HAP-1 (cell line): ENCODE data around the gene LBHD1.
"Not testable (repeated sequence)": the region's sequence is repeated elsewhere in the genome, so short reads cannot be mapped to it uniquely, and the experiment has no call there.

ENCODE experiments used
- DNase-seq, 2 experiments: peaks; one replicate each; pipeline ENCODE4 v3.0.0-alpha.2; 2016 to 2020; ENCODE audit warnings: low spot score in 2 of 2
- H3K27me3 ChIP-seq: fragments of 250-450 bp; sonication (Bioruptor Pico); 2 replicates; pipeline ENCODE4 v1.5.1; 2020; ENCODE audit warnings: low read depth, mild to moderate bottlenecking, moderate library complexity
- H3K36me3 ChIP-seq: fragments of 250-450 bp; sonication (Bioruptor Pico); replicated peaks from 2 replicates; pipeline ENCODE4 v1.5.1; 2020; ENCODE audit warnings: mild to moderate bottlenecking
- H3K4me1 ChIP-seq: fragments of 250-450 bp; sonication (Bioruptor Pico); 2 replicates; pipeline ENCODE4 v1.5.1; 2020; ENCODE audit warnings: mild to moderate bottlenecking
- H3K4me3 ChIP-seq: fragments of 250-450 bp; sonication (Bioruptor Pico); 2 replicates; pipeline ENCODE4 v1.5.1; 2020; ENCODE audit warnings: mild to moderate bottlenecking, moderate library complexity
- H3K9me3 ChIP-seq: fragments of 250-450 bp; sonication (Bioruptor Pico); 2 replicates; pipeline ENCODE4 v1.5.1; 2020; ENCODE audit warnings: mild to moderate bottlenecking, moderate library complexity
- in situ Hi-C: fragments of 300-500 bp; cut with MboI; formaldehyde crosslinking; loops from 3 replicates; pipeline ENCODE4 v1.14.3; 2020; ENCODE audit warnings: low sequenced_read_pairs, inconsistent platforms, mixed read lengths

Gene LBHD1

DNA sequence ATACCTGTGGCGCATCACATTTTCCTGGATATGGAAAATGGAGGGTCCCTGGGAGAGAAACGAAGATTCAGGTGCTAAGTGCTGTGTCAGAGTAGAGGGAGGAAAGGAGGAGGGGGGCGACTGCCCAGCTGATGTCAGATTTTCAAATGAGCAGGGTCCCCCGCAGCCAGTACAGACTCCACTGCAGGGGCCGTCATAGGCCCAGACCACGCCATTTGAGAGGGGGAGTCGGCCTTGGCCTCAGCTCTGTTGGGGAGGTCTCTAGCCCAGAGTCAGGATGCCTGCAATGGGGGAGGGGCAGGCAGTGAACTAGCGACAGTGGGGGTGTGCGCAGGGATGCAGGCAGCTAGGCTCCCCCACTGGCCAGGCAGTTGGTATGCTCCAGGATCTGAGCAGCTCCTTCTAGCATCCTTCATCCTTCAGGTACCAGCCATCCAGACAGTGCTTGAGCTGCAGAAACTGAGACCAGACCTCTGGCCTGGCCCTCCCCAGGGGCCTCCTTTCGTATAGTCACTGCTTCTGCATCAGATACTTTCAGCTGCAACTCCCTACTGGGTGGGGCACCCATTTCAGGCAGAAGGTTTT, 35.3 kb upstream of the LBHD1 start, which contains the start of the genes BSCL2 and GNG3:
TSS of gene BSCL2 (minus strand) at position 148 of the 585 bp plus-strand sequence. CDS start 229 bp downstream, outside the sequence.
TSS of gene GNG3 (plus strand) at position 400 of the 585 bp plus-strand sequence. CDS start 620 bp downstream, outside the sequence.
- in situ Hi-C loops = no loop called here
- peak in 1 of 2 experiments; percentile 51 for DNase-seq
- peaks cover 11% of the 10 kb centered on the region for H3K4me1 ChIP-seq
- H3K4me3 ChIP-seq = peak within 1 kb of the TSS; percentile 68
- no peaks in the 10 kb centered on the region for H3K27me3 ChIP-seq
- no peaks in the 10 kb centered on the region for H3K9me3 ChIP-seq
- peaks cover 73% of the 10 kb centered on the region for H3K36me3 ChIP-seq

DNA sequence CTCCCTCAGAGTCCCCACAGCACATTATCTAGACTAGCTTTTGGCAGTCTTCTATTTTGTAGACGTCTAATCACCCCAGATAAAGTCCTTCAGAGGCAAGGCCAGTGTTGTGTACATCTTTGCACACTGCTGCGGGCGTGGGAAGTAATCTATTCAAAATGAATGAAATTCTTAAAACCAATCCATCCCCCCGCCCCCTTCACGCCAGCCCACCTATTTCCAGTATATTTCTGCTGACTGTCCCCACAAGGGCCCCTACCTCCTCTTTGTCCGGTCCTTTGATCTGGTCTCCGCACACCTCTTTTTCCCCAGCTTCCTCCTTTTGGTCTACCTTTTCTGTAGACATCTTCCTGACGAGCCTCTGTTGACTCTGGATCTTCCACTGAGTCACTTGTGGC, 34.8 kb upstream of the LBHD1 start:
- Histone ChIP-seq H3K9me3 (no peaks in the 10 kb centered on the region), H3K27me3 (no peaks in the 10 kb centered on the region), H3K36me3 (peaks cover 73% of the 10 kb centered on the region), H3K4me1 (peaks cover 11% of the 10 kb centered on the region), H3K4me3 (no peak overlapping the region)
- in situ Hi-C loops = no loop called here
- DNase-seq = no peak

DNA sequence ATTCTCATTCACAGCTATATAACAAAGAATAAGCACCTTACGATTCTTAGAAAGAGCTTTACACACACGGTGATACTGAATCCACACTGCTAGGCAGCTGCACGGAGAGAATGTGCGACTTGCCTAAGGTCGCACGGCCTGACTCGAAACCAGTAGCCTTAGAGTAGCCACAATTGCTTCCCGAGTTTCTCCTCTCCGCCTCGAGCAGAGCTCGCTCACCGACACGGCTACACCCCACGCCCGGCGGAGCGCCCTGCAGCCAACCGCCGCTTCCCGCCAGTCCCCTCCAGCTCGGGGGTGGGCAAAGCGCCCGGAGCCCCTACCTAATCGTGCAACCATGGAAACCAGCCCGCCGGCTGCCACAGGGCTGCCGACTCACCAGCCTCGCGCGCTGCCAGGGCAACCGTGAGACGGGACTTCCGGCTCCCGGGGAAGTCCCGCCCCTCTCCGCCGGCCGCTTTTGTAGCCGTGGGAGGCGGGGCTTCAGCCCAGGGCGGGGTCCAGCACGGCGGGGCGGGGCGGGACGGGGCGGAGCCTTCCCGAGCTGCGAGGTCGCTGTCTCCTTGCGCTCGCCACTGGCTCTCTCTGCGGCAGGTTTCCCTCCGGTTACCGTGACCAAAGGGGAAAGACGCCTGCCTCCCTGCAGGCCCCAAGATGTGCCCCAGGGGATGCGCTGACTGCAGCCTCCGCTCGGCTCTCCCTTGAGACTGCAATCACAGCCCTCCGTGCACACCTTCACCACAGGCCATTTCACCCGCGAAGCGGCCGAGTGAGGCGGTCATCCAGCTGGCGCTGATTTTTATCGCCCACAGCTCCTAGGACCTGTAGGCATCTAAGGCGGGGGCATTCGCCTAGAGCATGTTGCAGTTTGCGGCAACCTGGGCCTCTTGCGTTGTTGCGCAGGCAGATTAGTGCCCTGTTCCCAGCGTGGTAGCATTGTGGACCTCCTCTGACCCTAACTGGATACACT, 34.1 kb upstream of the LBHD1 start:
- Histone ChIP-seq H3K36me3 (peaks cover 73% of the 10 kb centered on the region), H3K9me3 (no peaks in the 10 kb centered on the region), H3K4me1 (peaks cover 11% of the 10 kb centered on the region), H3K27me3 (no peaks in the 10 kb centered on the region), H3K4me3 (peak overlapping the region; percentile 68)
- in situ Hi-C loops = no loop called here
- DNase-seq = peak; percentile 84 to 94

DNA sequence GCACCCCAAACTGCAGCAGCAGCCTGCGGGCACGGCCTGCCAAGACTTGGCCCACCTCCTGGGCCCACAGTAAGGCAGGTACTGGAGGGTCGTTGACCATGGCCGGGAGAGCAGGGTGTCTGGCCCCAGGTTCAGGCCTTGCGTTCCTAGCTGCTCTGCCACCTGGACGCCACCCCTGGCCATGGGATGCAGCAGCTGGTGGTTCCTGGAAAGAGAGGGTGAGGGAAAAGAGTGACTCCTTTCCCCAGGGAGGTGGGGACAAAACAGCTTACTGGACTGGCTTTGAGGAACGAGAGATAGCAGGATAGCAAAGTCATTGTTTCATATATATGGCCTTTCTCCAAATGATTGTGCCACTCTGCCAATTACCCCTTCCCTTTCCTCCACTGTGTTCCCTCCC, 33.3 kb upstream of the LBHD1 start:
- Histone ChIP-seq H3K4me3 (peak overlapping the region; percentile 68), H3K36me3 (peaks cover 73% of the 10 kb centered on the region), H3K9me3 (no peaks in the 10 kb centered on the region), H3K4me1 (peaks cover 11% of the 10 kb centered on the region), H3K27me3 (no peaks in the 10 kb centered on the region)
- no peak for DNase-seq
- in situ Hi-C loops = no loop called here

DNA sequence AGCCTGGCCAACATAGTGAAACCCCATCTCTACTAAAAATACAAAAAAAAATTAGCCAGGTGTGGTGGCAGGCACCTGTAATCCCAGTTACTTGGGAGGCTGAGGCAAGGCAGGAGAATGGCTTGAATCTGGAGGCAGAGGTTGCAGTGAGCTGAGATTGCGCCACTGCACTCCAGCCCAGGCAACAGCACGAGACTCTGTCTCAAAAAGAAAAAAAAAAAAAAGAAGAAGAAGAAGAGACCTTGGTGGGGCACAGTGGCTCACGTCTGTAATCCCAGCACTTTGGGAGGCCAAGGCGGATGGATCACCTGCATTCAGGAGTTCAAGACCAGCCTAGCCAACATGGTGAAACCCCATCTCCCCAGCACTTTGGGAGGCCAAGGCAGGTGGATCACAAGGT, 31.9 kb upstream of the LBHD1 start:
- H3K4me1 ChIP-seq = peaks cover 11% of the 10 kb centered on the region
- H3K27me3 ChIP-seq, in situ Hi-C loops, H3K9me3 ChIP-seq, DNase-seq, H3K4me3 ChIP-seq: not testable (repeated sequence)
- peaks cover 64% of the 10 kb centered on the region for H3K36me3 ChIP-seq

DNA sequence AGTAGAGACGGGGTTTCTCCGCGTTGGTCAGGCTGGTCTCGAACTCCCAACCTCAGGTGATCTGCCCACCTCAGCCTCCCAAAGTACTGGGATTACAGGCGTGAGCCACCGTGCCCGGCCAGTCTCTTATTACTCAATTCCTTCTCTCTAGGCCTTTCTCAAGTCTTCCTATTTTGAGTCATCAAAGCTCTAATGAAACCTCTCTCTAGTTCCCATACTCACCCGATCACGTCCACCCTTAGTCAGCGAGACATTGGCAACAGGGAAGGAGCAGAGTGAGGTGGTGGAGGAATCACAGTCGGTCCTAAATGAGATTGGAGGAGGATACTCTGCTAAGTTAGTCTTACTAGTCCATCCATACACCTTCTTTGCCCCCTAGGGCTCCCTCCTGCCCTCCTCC, 30.2 kb upstream of the LBHD1 start:
- H3K4me3 ChIP-seq = no peak overlapping the region
- in situ Hi-C loops = no loop called here
- H3K4me1 ChIP-seq = peaks cover 11% of the 10 kb centered on the region
- no peaks in the 10 kb centered on the region for H3K9me3 ChIP-seq
- H3K36me3 ChIP-seq = peaks cover 47% of the 10 kb centered on the region
- no peak for DNase-seq
- no peaks in the 10 kb centered on the region for H3K27me3 ChIP-seq

DNA sequence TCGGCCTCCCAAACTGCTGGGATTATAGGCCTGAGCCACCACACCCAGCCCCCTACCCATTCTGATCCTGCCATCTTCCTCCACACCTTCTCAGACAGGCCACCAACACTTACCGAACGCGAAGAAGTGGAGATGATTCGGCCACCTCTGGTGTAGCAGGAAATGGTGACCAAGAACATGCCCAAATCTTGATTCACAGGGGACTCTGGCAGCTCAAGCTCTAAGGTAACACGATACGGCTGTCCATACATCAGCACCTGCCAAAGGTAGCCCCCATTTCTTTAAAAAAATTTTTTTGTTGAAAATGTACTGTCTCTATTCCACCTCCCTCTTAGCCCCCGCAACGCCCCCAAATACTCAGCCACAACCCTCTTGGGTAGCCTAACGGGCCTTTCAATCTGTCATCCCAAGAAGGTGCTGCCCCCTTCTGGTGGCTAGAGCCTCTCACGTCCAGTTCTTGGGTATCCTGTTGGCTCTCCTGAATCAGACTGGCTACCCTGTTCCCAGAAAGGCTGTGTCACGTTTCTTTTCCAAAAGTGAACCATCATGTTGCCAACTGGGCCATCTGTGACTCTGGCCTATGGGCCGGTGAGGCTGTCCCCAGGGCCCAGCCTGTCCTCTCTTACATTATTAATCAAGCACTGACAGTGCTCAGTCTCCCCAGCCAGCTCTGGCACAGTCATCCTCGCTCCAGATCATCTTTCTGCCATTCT, 22.5 kb upstream of the LBHD1 start:
- Histone ChIP-seq H3K9me3 (no peaks in the 10 kb centered on the region), H3K27me3 (no peaks in the 10 kb centered on the region), H3K36me3 (peaks cover 42% of the 10 kb centered on the region), H3K4me1 (no peaks in the 10 kb centered on the region), H3K4me3 (no peak overlapping the region)
- in situ Hi-C loops = loop anchor here (10.0 kb wide), 1 partner anchor 300 kb away; no protein-coding TSS in a partner anchor
- DNase-seq = peak; percentile 56 to 84

DNA sequence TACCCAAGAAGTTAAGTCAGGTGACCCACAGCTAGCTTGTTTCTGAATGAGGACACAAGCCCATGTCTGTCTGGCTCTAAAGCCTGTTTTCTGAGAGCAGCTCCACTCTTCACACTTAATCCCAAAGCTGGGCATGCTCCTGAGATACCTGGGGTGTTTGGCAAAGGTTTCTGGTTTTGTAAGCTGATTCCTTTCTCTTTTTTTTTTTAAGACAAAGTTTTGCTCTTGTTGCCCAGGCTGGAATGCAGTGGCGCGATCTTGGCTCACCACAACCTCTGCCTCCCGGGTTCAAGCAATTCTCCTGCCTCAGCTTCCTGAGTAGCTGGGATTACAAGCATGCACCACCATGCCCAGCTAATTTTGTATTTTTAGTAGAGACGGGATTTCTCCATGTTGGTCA, 21.6 kb upstream of the LBHD1 start:
- in situ Hi-C loops = loop anchor here (10.0 kb wide), 1 partner anchor 299 kb away; no protein-coding TSS in a partner anchor
- H3K4me3 ChIP-seq, H3K4me1 ChIP-seq, DNase-seq, H3K9me3 ChIP-seq, H3K27me3 ChIP-seq: not testable (repeated sequence)
- H3K36me3 ChIP-seq = peaks cover 43% of the 10 kb centered on the region

DNA sequence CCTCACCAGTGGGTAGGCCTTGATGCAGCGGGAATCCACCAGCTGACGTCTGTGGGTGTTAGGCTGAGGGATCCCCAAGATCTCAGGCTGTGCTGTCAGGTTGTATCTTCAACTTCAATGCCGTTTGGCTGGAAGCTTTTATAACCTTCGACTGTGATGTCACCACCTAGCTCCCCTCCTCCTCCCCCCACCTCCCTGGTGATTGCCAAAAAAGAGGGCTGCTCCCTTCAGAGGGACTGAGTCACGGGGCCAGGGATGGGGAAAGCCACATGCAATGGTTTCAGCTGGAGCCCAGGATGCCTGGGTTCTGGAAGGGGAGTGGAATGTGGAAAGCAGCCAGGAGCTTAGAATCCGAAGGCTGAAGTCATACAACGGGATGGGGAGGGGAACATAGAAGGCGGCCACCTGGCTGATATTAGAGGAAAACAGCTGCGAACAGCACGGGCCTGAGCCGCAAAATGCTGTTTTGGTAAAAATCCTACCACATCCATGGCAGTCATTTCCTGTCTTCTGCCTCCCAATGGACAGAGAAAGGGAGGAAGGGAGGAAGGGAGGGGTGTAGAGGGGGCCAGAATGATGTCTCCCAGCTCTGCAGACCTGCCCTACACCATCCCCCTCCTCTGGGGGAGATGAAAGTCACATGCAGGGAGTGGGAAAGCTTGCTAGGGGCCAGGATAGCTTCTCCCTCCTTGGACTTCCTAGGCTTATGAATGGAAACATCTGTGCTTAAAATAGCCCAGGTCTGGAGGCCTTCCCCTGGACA, 17.5 kb upstream of the LBHD1 start, which contains the start of gene LRRN4CL:
TSS of gene LRRN4CL (minus strand) at position 110 of the 763 bp plus-strand sequence. CDS start 1,022 bp downstream, outside the sequence.
- Histone ChIP-seq H3K9me3 (no peaks in the 10 kb centered on the region), H3K4me1 (no peaks in the 10 kb centered on the region), H3K27me3 (no peaks in the 10 kb centered on the region), H3K4me3 (no peak within 1 kb of the TSS), H3K36me3 (peaks cover 43% of the 10 kb centered on the region)
- DNase-seq = no peak
- in situ Hi-C loops = loop anchor here (10.0 kb wide), 1 partner anchor 295 kb away; no protein-coding TSS in a partner anchor

DNA sequence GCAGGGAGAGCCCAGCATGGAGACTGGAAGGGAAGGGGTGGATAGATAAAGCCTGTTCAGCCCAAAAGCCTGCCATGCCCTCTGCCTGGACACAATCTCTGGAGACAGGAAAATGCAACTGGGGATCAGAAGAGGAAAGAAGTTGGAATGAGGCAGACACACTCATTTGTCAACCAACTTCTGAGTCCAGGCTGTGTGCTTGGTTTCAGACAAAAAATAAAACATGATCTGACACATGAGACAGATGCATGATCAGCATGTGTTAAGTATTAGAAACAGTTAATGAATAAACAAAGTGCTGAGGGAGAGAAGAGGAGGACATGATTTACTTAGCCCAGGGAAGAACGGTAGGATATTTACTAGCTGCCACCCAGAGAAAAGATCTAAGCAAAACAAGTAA, 16.4 kb upstream of the LBHD1 start:
- Histone ChIP-seq H3K27me3 (no peaks in the 10 kb centered on the region), H3K4me3 (no peak overlapping the region), H3K9me3 (no peaks in the 10 kb centered on the region), H3K4me1 (no peaks in the 10 kb centered on the region), H3K36me3 (peaks cover 33% of the 10 kb centered on the region)
- in situ Hi-C loops = no loop called here
- no peak for DNase-seq

DNA sequence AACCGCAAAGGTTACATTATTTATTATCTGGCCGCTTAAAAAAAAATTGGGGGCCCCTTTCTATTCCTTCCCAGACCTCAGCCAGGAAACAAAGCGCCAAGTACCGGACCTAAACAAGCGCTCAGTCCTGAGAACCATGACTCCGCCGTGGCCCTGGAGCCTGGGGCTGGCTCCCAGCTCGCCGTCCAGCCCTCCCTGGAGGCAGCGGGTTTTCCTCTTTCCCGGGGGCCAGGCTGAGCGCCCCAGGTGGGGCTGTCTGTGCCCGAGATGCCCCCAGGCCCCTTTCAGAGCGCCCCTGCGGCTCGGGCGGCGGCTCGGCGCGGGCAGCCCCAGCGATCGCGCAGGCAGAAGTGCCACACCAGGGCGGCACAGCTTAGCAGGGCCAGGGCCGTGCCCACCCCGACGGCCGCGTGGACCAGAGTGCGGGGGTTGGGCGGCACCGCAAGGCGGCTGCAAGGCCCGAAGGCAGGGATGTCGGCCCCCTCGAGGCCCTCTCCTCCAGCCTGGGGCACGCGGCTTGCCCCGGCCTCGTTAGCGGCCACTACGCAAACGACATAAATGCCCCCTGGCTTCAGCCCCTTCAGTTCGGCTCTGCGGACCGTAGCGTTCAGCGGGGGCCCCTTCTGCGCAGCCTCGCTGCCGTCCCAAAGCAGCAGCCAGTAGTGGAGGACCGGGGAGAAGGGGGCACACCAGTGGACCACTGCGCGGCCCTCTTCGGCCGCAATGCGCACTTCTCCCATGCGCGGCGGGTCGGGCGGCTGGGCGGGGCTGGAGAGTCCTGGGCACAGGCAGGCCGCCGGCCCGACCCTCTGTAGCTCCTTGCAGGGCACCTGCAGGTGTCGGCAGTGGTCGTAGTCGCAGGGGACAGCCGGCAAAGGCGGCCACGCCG, 15.7 kb upstream of the LBHD1 start:
- in situ Hi-C loops = no loop called here
- H3K4me1 ChIP-seq = no peaks in the 10 kb centered on the region
- no peak overlapping the region for H3K4me3 ChIP-seq
- no peak for DNase-seq
- no peaks in the 10 kb centered on the region for H3K9me3 ChIP-seq
- no peaks in the 10 kb centered on the region for H3K27me3 ChIP-seq
- peaks cover 26% of the 10 kb centered on the region for H3K36me3 ChIP-seq

DNA sequence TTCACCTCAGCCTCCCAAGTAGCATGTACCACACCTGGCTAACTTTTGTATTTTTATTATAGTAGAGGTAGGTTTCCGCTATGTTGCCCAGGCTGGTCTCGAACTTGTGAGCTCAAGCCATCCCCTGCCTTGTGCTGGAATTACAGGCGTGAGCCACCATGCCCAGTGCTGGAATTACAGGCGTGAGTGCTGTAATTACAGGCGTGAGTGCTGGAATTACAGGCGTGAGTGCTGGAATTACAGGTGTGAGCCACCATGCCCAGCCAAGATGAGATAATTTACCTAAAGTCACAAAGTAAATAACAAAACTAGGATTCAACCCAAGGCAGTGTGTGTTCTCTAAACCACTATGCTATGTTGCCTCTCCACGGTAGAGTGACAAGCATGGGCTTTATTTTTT, 10.5 kb upstream of the LBHD1 start:
- peaks cover 11% of the 10 kb centered on the region for H3K4me1 ChIP-seq
- no peak overlapping the region for H3K4me3 ChIP-seq
- no peaks in the 10 kb centered on the region for H3K9me3 ChIP-seq
- DNase-seq = no peak
- H3K36me3 ChIP-seq = peaks cover 7% of the 10 kb centered on the region
- H3K27me3 ChIP-seq = no peaks in the 10 kb centered on the region
- in situ Hi-C loops = no loop called here
